GM12891 (cell line): ENCODE data around the gene BCORL1.

ENCODE experiments used
- POLR2A ChIP-seq: IDR thresholded peaks from 2 replicates; pipeline ENCODE4 v1.6.1; 2011; ENCODE audit warnings: low read depth, low read length, control low read depth
- POLR2AphosphoS5 ChIP-seq: IDR thresholded peaks from 2 replicates; pipeline ENCODE4 v1.6.1; 2011; ENCODE audit warnings: low read depth, low read length, control low read depth
- POU2F2 ChIP-seq: IDR thresholded peaks from 2 replicates; pipeline ENCODE4 v1.6.1; 2011; ENCODE audit warnings: low read depth, mild to moderate bottlenecking, control low read depth, low read length, moderate library complexity
- TAF1 ChIP-seq: IDR thresholded peaks from 2 replicates; pipeline ENCODE4 v1.6.1; 2011; ENCODE audit warnings: low read depth, low read length, control low read depth

DNA sequence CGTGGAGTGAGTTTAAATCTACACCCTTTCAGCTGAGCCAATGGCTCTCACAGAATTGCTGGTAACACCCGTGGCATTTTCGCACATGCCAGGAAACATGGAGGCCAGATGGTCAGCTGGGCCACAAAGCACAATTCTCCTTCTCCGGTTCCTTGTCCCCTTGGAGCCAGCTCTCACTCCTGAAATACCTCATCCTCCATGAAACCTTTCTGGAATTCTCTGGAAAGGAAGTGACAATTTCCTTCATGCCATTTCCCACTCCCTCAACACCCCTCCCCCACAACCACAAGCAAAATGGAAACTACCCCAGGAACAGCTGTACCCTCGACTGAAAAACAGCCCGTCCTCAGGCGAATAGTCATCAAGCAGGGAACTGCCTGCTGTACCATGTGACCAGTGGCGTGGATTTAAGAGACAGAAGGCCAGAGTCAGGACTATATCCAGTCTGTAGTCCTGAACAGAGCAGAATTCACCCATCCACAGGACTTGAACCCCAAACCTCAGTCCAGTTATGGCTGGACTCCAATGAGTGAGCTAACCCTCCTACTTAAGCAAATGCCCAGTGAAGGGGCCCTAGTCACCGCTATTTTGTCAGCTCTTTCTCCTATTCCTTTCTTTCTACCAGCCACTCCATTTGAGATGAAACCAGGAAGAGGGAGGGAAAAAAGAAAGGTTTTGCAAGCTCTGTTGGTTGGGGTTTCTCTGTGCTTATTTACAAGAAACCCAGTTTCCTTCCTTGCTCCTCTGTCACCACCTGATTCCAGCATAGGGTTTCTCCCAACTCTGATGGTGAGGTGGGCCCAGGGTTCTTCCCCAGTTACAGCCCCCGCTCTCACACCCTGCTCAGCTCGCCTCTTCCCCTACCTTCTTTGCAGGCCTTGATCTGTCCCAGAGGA is 103.4 kb downstream of the BCORL1 start:
- TF ChIP-seq POU2F2 (no peak), POLR2AphosphoS5 (0 out of 2 replicates have a peak, but pooled peaks have one; percentile 20), TAF1 (no peak), POLR2A (no peak)
